Measurements from ENCODE around the gene REN. TPM values are rescaled to one million over a fixed set of nuclear protein-coding genes. Genes with fewer than 3 reads are reported as not detected.

Gene REN
- total RNA-seq, 2 donors from 2014 or later, result not detected

DNA sequence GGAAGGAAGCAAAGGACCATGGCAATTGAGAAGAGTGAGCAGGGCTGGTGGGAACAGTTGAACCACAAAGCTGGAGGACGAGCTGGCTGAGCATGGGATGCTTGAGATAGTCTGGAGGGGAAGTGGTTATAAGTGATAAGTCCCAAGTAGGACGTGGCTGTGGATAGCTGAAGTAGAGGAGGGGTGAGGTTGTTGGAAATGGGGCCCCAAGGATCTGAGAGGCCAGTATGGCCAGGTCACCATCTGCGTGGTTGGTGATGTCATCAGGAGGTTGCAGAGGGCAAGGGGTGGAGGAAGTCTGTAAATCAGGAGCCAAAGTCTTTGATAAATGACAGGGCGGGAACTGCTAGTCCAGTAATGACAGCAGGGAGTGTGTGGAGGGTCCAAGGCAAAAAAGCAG lies 11.0 kb upstream of the REN start:
- no peak for ATAC-seq (replicated peaks)
- no peak overlapping the region for H3K27ac Mint-ChIP-seq
- peaks cover 5% of the 10 kb centered on the region for H3K27me3 Mint-ChIP-seq
- H3K4me3 Mint-ChIP-seq, result no peak overlapping the region
- H3K9me3 Mint-ChIP-seq, result peaks cover 6% of the 10 kb centered on the region
- no peaks in the 10 kb centered on the region for H3K36me3 Mint-ChIP-seq (ENCODE audit: low read depth)
- no peaks in the 10 kb centered on the region for H3K4me1 Mint-ChIP-seq

DNA sequence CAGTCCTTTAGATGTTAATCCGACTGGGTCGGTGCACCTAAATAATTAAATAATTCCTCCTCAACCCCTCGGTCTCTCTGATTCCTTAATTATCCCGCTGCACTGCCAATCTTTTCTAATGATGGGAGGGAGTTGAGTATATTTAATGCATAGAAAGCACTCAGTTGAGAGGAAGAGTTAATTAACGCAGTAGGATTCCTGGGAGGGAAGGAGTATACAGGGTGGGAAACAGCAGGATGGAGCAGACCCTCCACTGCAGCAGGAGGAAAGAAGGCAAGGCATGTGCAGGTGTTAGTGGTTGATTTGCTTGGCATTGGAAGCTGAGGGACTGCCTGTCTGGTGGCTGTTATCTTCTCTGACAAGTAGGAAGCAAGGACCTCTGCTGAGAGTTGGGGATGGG lies 9.9 kb upstream of the REN start:
- H3K9me3 Mint-ChIP-seq, result peaks cover 6% of the 10 kb centered on the region
- no peaks in the 10 kb centered on the region for H3K36me3 Mint-ChIP-seq (ENCODE audit: low read depth)
- no peak for ATAC-seq (replicated peaks)
- H3K27ac Mint-ChIP-seq, result no peak overlapping the region
- H3K27me3 Mint-ChIP-seq, result peaks cover 5% of the 10 kb centered on the region
- H3K4me1 Mint-ChIP-seq, result no peaks in the 10 kb centered on the region
- H3K4me3 Mint-ChIP-seq, result no peak overlapping the region

DNA sequence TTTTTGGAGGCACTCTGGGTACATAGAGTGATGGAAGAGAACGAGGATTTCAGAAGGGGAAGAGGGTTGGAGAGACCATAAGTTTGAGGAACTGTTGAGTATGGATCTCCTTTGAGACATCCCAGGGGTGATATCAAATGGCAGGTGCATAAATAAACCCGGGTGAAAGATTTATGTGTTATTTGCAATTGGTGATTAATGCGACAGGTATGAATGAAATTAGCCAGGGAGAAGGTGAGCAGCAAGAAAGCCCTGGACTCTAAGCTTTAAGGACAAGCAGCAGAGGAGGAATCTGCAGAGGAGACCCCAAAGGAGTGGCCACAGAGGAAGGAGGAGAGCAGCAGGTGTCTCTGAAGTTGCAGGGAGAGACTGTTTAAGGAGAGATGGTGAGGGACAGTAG lies 8.8 kb upstream of the REN start:
- Mint-ChIP-seq H3K36me3 (ENCODE audit: low read depth) (no peaks in the 10 kb centered on the region), H3K9me3 (peaks cover 6% of the 10 kb centered on the region), H3K4me1 (no peaks in the 10 kb centered on the region), H3K4me3 (no peak overlapping the region), H3K27me3 (peaks cover 5% of the 10 kb centered on the region), H3K27ac (no peak overlapping the region)
- no peak for ATAC-seq (replicated peaks)

DNA sequence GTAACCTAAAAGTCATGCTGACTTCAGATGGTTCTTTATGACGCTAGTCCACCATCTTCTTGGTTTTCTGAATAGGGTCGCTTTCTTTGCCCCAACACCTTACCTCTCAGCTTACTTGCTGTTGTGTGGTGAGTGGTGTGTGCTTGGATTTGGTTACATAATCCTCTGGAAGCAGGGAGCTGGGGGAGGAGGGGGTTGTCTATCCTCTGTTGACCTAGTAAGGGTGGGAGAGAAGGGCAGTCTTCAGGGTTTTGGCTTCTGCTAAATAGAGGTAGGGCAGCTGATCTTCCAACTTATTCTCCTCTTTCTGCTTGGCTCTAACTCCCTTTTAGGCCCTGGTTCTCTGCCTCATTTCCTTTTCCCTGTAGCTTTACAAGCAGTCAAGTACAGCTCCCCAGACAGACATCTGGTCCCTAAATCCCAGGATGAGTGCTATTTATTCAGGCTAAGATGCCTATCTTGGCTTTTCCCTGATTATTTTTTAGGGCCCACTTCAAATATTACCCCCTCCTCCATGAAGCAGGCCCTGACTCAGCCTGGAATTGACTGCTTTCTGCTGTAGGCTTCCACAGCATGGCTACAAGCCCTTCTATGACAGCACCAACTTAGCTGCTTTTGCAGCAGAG lies 6.4 kb upstream of the REN start:
- peaks cover 5% of the 10 kb centered on the region for H3K27me3 Mint-ChIP-seq
- H3K36me3 Mint-ChIP-seq (ENCODE audit: low read depth), result no peaks in the 10 kb centered on the region
- ATAC-seq (replicated peaks), result no peak
- no peak overlapping the region for H3K27ac Mint-ChIP-seq
- H3K4me3 Mint-ChIP-seq, result no peak overlapping the region
- no peaks in the 10 kb centered on the region for H3K4me1 Mint-ChIP-seq
- peaks cover 6% of the 10 kb centered on the region for H3K9me3 Mint-ChIP-seq

DNA sequence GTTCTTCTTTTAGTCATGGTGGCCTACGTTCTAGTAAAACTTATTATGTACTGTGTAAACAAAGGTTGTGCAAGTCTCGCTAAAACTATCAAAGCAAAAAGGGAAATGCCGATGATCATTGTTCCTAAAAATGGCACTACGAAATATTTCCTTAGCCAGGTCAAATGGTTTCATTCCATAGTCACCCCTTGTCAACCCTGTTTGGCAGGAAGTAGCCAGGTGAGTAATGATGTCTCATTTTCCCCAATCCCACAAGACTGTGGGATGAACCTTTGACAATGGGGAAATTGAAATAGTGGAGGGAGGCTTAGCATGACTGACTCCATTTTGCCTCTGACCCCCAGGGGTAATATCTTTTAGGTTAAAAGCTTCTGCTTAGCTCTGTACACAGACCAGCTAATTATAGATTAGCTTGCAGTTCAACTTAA lies 5.6 kb upstream of the REN start:
- peaks cover 9% of the 10 kb centered on the region for H3K9me3 Mint-ChIP-seq
- H3K27ac Mint-ChIP-seq, result no peak overlapping the region
- ATAC-seq (replicated peaks), result no peak
- no peak overlapping the region for H3K4me3 Mint-ChIP-seq
- peaks cover 5% of the 10 kb centered on the region for H3K27me3 Mint-ChIP-seq
- no peaks in the 10 kb centered on the region for H3K36me3 Mint-ChIP-seq (ENCODE audit: low read depth)
- no peaks in the 10 kb centered on the region for H3K4me1 Mint-ChIP-seq

DNA sequence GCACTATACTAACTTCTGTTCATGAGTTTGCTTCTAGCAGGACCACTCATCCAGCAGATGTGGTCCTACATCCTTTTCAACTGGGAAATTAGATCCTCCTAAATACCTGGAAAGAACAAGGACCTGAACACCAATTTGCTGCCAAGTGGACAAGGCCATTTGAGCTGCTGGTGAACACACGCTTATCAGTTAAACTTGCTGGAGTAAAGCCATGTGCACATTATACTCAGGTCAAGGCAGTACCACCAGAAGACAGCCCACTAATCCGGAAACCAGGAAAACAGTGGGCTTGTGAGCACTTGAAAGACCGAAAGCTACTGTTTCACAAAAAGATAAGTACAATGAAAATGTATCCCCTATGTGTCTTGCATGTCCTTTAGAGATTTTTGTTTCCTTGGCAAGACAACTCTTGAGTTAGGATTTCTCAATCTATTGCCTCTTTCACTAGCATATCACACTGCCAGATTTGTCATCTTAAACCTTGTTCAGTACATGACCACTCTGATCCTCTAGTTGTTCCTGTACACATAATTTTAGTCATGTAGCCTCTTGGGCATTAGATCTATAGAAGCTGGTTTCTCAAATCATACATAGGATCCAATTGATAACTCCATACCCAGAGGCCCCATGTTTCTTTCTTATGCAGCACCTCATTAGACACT lies 4.5 kb upstream of the REN start:
- Mint-ChIP-seq H3K27me3 (peaks cover 5% of the 10 kb centered on the region), H3K4me3 (no peak overlapping the region), H3K27ac (no peak overlapping the region), H3K4me1 (no peaks in the 10 kb centered on the region), H3K9me3 (peaks cover 9% of the 10 kb centered on the region), H3K36me3 (ENCODE audit: low read depth) (no peaks in the 10 kb centered on the region)
- no peak for ATAC-seq (replicated peaks)

DNA sequence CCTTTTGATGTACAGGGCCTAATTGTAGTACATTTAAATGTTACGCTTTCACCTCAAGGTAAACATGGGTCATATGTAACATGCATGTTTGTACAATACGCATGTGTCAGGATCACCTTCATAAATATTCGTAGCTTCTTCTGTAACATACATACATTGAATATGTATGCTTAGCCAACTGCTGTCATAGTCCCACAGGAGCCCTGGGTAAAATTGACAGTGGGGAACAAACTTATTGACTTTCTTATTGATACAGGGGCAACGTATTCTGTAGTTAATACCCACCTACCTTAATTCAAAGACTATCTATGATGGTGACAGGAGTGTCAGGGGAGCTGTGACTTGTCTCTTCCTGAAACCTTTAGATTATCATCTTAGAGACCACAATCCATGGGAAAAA lies 3.7 kb upstream of the REN start:
- no peaks in the 10 kb centered on the region for H3K4me1 Mint-ChIP-seq
- H3K27me3 Mint-ChIP-seq, result peaks cover 10% of the 10 kb centered on the region
- no peak overlapping the region for H3K4me3 Mint-ChIP-seq
- H3K36me3 Mint-ChIP-seq (ENCODE audit: low read depth), result no peaks in the 10 kb centered on the region
- no peak for ATAC-seq (replicated peaks)
- H3K27ac Mint-ChIP-seq, result no peak overlapping the region
- peaks cover 9% of the 10 kb centered on the region for H3K9me3 Mint-ChIP-seq

DNA sequence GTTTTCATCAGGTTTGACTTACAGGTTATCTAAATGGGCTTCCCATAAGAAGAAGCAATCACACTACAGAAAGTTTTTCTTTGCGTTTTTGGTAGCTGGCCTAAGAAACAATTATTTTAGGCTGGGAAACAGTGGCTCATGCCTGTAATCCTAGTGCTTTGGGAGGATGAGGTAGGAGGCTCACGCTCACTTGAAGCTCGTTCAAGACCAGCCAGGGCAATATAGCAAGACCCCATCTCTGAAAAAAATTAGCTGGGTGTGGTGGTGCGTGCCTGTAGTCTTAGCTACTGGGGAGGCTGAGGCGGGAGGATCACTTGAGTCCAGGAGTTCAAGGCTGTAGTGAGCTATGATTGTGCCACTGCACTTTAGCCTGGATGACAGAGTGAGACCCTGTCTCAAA lies 1.6 kb upstream of the REN start:
- Mint-ChIP-seq H3K9me3 (peaks cover 4% of the 10 kb centered on the region), H3K27ac (no peak overlapping the region), H3K4me1 (no peaks in the 10 kb centered on the region), H3K36me3 (ENCODE audit: low read depth) (no peaks in the 10 kb centered on the region), H3K27me3 (peaks cover 5% of the 10 kb centered on the region), H3K4me3 (no peak overlapping the region)
- no peak for ATAC-seq (replicated peaks)

DNA sequence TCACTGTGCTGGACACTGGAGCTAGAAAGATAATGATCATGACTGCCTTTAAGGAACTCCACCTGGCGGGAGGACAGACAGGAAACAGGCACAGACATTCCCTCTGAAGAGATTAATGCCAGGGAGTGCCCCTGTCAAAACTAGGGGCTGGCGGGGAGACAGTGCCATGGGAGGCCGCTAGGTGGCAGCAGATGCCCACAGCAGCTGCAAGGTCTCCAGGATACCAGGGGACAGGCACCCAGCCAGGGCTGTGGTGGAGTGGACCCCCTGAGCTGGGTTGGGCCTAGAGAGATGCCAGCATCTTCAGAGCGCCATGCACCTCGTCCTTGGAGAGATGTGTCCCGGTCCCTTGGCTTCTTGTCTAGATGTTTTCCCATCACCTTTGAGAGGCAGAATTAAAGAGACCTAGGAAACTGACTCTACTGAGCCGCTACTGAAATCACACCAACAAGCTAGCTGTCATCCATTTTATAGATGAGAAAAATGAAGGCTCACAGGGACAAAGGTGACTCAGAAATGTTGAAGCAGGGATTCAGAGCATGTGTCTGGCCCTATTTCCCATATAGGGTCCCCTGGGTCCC lies 3.6 kb downstream of the REN start:
- Mint-ChIP-seq H3K27ac (no peak overlapping the region), H3K4me1 (no peaks in the 10 kb centered on the region), H3K36me3 (ENCODE audit: low read depth) (no peaks in the 10 kb centered on the region), H3K9me3 (peaks cover 4% of the 10 kb centered on the region), H3K27me3 (peaks cover 13% of the 10 kb centered on the region), H3K4me3 (no peak overlapping the region)
- peak; percentile 94 for ATAC-seq (replicated peaks)

DNA sequence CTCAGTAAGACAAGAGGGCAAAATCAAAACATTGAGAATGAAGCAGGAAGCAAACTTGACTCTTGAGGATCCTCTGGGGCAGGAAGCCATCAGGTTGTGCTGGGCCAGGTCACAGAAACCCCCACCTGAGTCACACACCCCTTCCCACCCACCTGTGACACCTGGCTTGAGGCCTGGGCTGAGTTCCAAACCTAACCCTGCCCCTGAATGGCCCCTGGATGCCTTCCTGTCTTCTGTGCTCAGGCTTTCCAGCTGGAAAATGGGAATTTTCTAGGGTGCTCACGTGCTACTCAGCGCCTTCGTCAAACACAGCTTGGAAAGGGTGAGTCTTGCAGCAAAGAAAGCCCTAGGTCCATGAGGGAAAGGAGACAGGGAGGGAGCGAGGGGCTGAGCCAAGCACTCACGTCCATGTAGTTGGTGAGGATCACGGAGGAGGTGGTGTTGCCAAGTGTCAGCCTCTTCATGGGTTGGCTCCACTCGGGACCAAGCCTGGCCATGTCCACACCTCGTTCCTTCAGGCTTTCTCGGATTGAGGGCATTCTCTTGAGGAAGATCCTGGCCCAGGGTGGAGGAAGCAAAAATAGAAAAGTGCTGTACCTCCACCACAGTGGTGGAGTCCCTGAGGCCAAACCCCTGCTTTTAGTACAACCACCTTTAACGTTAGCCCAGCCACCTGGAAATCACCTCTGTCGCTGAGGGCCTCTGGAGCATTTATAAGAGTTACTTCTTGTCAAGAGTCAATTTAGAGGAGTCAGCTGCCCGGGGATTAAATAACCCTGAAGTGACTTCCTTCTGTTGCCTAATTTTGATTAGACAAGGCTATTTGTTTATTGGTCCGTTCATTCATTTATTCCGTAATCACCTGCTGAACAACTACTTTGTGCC lies 4.3 kb downstream of the REN start:
- H3K4me3 Mint-ChIP-seq, result no peak overlapping the region
- no peaks in the 10 kb centered on the region for H3K36me3 Mint-ChIP-seq (ENCODE audit: low read depth)
- H3K27ac Mint-ChIP-seq, result no peak overlapping the region

DNA sequence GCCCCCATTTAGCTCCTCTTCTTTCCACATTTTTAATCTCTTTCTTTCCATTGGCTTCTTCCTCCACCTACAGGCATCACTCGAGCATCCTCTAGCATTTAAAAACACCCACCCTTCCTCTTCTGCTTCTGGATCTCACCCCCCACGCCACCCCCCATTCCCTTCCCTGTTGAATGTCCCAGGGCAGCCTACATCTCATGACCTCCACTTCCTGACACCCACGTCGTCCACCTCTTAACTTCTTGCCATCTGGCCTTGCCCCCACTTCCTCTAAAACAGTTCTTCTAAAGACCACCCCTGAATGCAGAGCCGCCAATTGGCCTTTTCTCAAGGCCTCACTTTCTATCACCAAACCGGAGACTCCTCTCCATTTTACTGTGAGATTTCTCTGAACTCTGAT lies 8.2 kb downstream of the REN start:
- ATAC-seq (replicated peaks), result no peak
- H3K27me3 Mint-ChIP-seq, result peaks cover 8% of the 10 kb centered on the region
- no peaks in the 10 kb centered on the region for H3K36me3 Mint-ChIP-seq (ENCODE audit: low read depth)
- H3K27ac Mint-ChIP-seq, result no peak overlapping the region
- no peaks in the 10 kb centered on the region for H3K9me3 Mint-ChIP-seq
- H3K4me1 Mint-ChIP-seq, result no peaks in the 10 kb centered on the region
- H3K4me3 Mint-ChIP-seq, result no peak overlapping the region

More for the DNA sequence above, 4.3 kb downstream of the REN start:
- no peaks in the 10 kb centered on the region for H3K9me3 Mint-ChIP-seq
- ATAC-seq (replicated peaks), result no peak
- no peaks in the 10 kb centered on the region for H3K4me1 Mint-ChIP-seq
- H3K27me3 Mint-ChIP-seq, result peaks cover 13% of the 10 kb centered on the region

DNA sequence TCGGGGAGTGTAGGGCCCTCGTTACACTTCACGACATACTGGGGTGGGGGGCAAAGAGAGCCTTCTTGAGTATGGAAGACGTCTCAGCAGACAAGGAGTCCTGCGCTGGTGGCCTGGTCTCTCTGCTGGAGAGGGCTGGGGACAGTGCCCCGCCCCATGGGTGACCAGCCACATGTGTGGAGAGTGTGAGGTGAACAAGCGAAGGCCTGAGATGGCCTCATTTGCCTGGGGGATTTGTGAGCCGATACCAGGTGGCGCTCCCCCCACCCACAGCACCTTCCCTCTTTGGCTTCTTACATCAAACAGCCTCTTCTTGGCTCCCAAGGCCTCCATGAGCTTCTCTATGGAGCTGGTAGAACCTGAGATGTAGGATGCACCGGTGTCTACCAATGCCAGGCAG lies 10.3 kb downstream of the REN start:
- Mint-ChIP-seq H3K27ac (no peak overlapping the region), H3K4me1 (no peaks in the 10 kb centered on the region)

DNA sequence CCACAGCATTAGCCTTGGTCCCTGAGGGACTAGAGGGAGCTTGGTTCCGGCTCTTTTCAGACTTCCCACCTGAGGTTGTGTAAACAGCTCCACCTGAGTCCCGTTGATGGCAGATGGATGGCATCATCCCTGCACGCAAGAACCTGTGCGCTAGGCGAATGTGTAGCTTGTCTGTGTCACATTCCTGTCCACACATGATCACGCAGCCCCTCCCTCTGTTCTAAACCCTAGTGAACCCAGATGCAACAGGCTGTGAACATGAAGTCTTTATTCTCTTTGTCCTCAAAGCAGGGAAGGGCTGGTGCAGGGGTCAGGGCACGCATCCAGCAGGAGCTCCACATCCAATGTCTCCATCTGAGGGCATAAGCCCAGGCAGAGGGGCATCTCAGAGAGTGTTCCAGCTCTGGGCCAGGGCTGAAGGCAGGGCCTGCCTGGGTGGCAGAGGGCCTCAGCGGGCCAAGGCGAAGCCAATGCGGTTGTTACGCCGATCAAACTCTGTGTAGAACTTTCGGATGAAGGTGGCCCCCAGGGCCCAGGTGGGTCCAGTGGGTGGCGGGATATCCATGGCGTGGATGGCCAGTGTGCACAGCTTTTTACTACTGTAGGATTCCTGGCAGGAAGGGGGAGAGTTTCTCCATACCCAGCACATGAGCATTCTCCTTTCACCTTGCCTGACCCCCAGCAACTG lies 11.4 kb downstream of the REN start:
- Mint-ChIP-seq H3K9me3 (no peaks in the 10 kb centered on the region), H3K4me1 (no peaks in the 10 kb centered on the region), H3K27ac (no peak overlapping the region), H3K4me3 (no peak overlapping the region), H3K36me3 (ENCODE audit: low read depth) (no peaks in the 10 kb centered on the region), H3K27me3 (no peaks in the 10 kb centered on the region)
- ATAC-seq (replicated peaks), result no peak

More for the DNA sequence above, 10.3 kb downstream of the REN start:
- Mint-ChIP-seq H3K9me3 (no peaks in the 10 kb centered on the region), H3K36me3 (ENCODE audit: low read depth) (no peaks in the 10 kb centered on the region), H3K4me3 (no peak overlapping the region), H3K27me3 (peaks cover 2% of the 10 kb centered on the region)
- no peak for ATAC-seq (replicated peaks)

DNA sequence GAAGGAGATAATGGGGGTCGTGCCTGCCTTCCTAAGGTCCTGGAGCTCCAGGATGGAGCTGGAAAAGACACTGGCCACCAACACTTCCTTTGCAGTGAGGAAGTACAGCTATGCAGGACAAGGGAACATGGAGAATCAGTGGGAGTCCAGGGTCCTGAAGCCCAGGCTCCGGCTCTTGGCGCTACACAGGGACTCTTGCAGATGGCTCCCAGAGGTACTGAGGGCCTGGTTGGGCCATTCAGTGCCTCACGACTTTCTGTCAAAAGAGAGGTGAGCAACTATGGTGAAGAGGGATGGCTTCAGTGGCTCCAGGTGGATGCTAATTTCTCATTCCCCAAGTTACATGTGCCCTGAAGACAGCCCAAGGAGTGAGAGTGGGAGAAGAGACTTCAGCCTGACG lies 12.5 kb downstream of the REN start:
- H3K9me3 Mint-ChIP-seq, result no peaks in the 10 kb centered on the region
- H3K27ac Mint-ChIP-seq, result no peak overlapping the region
- H3K36me3 Mint-ChIP-seq (ENCODE audit: low read depth), result no peaks in the 10 kb centered on the region
- no peak overlapping the region for H3K4me3 Mint-ChIP-seq
- ATAC-seq (replicated peaks), result no peak
- no peaks in the 10 kb centered on the region for H3K4me1 Mint-ChIP-seq
- H3K27me3 Mint-ChIP-seq, result no peaks in the 10 kb centered on the region

All from activated T-helper 17 cell treated with anti-CD3 and anti-CD28 coated beads, Interleukin-2, amount 50 U/mL, for 72 hours (primary cell).